NCI-H1105 treated with DMSO at 0.1 percent for 48 hours (cell line): Measurements from ENCODE around the gene OXER1.
"Not testable (repeated sequence)": the region's sequence is repeated elsewhere in the genome, so short reads cannot be mapped to it uniquely, and the experiment has no call there.

ENCODE experiments used
- DNase-seq: peaks from one replicate; lab custom pipeline; 2025; lab: John Stamatoyannopoulos, UW

Gene OXER1

DNA sequence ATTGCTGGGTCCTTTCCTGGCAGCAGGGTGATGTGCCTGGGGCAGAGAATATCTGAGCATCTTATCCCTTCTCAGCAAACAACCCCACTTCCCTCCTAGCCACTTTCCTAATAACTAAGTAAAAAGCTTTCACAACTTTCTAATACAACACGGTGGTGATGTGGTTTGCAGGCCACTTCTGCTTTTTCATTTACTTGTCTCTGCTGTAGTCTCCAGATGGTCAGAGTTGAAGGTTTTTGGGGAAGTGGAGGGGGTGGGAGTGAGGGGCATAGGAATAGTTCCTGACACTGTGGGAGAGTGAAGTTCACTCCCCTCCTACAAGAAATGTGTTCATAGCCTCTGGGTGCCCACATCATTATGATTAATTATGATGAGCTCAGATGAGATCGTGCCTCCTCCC is 11.6 kb downstream of the OXER1 start:
- no peak for DNase-seq

DNA sequence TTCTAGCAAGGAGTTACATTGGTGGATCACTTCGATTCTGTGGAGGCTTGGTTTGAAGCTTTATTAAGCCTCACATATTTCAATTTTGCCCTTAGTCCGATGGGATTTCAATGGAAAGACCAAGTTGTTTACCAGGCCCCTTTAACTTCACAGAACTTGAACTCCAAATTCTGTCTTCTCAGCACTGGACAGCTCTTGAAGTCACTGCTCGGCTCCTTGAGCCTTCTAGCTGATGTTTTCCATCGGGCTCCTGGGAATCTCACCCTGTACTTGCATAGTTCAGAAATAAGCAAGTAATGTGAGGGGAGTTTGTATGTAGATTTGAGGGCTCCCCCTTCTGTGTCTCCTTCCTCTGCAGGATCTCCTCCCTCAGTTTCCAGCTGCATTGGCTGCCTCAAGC is 15.1 kb downstream of the OXER1 start:
- no peak for DNase-seq

DNA sequence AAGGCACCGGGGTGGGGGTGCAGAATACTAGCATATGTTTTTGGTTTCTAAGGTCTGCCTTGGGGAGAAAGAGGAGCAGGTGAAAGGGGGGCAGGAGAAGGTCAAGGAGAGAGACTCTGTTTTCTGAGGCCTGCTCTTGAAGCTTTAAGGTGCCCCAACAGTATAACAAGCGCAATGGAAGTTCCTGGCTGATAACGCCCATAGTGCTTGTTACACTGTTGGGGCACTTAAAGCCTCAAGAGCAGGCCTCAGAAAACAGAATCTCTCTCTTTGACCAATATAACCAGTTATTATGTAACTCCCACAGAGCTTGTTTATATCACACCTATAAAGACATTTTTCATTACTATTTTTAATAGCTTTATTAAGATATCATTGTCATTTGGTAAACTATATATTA is 16.5 kb downstream of the OXER1 start:
- no peak for DNase-seq

DNA sequence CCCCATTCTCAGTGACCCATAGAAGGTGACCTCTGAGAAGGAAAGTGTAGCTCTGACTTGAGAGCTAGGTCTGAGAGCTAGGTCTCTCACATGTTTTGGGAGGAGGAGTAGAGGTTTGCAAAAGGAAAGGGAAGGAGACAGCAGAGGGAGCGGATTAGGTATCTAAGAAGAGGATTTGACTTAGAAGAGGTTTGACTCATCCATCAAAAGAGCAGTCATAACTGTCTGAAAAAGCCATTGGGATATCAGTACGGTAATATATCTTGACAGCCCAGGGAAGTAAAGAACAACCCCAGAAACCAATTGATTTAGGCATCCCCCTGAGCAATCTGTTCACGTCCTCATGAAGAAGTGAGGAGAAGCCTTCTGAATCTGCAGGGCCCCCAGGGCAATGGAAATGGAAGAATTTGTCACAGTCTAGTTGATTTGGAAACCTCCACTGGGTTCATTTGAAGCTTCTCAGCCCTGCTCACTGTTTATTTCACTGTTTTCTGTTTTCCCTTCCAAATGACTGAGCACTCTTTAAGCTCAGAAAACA is 19.3 kb downstream of the OXER1 start:
- no peak for DNase-seq

DNA sequence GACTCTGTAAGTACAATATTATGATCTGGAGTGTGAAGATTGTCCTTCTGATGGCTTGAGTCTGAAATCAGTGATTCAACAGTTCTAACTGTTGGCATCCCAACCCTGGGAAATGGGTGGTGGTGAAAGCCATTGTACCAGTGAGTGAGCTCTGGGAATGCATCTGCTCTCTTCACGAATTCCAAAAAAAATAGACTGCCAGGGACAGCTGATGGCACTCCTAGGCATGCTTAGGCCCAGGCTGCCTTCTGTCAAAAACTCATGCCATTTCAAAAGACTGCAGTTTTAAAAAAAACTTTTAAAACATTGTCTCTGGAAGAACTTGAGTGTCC is 20.3 kb downstream of the OXER1 start:
- no peak for DNase-seq

DNA sequence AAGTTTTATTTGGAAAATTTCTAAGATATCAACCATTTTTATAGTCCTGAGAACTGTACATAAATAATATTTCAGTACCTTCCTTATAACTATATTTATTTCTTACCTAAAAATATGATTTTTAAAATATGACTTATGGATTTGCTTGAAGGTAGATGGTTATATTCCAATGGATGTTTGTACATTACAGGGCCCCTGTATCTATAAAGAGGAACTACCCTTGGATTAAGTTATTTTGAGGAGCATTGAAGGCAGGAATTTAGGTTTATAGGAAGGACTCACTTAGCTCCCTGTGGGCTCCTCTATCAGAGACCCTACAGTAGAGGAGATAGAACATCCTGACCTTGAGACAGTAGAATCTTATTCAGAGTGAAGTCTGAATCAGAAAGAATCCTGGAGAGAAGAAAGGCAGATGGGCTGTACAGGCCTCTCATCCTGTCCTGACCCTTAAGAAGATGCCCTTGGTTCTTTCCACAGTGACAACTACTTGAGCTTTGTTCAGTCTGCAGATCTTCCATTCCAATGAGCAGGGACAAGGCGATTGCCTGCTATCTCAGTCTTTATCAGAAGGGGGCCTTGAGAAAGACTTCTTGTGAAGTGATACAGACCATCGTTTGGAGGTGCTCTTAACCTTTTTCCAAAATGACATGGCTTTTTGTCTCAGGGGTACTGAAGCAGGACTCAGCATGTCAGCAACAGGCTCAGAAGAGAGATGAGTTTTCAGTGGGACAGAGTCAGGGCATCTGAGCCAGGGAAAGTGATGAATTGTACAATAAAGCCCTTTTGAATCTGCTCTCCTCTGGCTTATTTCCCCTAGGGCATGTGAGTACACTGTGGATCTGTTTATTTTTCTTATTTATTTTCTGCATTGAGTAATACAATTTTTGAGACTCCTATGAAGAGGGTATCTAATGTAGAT is 20.9 kb downstream of the OXER1 start:
- no peak for DNase-seq

DNA sequence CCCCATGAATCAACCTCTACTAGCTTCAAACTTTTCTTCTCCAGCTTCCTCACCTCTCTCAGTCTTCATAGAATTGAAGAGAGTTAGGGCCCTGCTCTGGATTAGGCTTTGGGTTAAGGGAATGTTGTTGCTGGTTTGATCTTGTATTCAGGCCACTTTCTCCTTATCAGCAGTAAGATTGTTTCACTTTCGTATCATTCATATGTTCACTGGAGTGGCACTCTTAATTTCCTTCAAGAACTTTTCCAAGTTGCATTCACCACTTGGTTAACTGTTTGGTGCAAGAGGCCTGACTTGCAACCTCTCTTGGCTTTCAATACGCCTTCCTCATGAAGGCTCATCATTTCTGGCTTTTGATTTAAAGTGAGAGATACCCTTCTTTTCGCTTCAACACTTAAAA is 22.8 kb downstream of the OXER1 start:
- DNase-seq, result no peak

DNA sequence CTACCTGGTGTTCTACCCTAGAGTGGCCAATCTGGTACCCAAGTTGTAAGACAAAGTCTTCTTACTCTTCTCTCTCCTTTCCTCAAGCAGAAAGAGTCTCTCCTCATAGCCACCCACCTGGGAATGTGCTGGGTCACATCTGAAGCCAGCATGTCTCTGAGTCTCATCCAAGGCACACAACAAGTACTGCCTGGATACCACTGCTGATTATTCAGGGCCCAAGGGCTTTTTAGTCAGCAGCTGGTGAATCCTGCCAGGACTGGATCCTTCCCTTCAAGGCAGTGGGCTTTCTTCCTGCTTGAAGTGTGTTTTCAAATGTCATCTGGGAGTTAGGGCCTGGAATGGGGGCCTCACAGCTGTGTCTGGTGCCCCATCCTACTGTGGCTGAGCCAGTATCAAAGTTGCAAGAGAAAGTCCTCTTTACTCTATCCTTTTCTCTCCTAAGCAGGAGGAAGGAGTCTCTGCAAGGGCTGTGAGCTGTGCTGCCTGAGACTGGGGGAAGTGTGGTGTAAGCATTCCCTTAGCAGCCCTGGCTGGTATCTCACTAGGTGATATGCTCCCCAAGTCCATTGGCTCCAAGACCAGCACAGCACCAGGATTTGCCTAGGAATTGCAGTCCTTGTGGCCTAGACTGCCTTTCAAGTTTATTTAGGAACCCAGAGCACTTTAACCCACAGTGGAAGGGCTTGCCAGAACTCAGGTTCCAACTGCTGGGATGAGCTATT is 27.2 kb downstream of the OXER1 start:
- no peak for DNase-seq

DNA sequence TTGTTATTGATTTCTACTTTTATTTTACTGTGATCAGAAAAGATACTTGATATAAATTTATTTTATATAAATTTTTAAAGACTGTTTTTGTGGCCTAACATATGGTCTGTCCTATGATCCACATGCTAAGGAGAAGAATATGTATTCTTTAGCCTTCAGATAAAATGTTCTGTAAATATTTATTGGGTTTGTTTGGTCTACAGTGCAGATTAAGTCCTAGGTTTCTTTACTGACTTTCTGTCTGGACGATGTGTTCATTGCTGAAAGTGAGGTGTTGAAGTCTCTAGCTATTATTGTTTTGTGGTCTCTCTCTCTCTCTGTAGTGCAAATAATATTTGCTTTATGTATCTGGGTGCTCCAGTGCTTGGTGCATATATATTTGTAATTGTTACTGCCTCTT is 30.1 kb downstream of the OXER1 start:
- no peak for DNase-seq

DNA sequence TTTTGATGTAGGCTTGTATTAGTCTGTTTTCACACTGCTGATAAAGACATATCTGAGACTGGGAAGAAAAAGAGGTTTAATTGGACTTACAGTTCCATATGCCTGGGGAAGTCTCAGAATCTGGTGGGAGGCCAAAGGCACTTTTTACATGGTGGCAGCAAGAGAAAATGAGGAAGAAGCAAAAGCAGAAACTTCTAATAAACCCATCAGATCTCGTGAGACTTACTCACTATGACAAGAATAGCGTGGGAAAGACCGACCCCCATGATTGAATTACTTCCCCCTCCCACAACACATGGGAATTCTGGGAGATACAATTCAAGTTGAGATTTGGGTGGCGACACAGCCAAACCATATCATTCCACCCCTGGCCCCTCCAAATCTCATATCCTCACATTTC is 32.6 kb downstream of the OXER1 start:
- not testable (repeated sequence) for DNase-seq

DNA sequence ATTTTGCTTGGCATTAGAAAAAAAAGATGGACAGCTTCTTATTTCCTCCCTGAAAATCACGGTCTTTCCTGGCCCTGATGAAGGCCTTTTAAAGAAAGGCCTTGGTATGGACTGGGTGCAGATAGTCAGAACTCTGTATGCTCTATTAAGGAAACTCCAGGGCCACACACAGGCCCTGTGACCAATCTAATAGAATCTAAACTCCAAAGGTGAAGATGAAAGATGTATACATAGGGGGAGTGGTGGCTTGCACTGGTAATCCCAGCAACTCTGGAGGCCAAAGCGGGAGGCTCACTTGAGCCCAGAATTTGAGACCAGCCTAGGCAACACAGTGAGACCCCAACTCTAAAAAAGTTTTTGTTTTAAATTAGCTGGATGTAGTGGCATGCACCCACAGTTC is 37.3 kb downstream of the OXER1 start:
- no peak for DNase-seq

DNA sequence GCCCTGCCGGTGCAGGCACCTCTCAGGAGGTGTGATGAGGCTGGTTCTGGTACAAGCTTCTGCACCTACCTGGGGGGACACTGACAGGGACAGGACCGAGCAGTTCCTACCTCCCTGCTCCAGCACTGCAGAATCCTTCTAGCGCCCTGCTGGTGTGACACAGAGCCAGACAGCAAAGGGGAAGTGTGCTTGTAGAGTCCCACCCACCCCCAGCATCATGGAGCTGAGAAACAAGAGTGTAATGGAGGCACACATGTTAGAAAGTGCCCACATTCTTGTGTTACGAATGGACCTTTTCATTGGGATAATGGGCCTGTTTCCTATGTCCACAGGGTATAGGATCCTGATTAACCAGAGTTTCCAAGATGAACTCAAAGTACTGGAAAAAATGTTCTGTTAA is 38.3 kb downstream of the OXER1 start:
- DNase-seq, result no peak

DNA sequence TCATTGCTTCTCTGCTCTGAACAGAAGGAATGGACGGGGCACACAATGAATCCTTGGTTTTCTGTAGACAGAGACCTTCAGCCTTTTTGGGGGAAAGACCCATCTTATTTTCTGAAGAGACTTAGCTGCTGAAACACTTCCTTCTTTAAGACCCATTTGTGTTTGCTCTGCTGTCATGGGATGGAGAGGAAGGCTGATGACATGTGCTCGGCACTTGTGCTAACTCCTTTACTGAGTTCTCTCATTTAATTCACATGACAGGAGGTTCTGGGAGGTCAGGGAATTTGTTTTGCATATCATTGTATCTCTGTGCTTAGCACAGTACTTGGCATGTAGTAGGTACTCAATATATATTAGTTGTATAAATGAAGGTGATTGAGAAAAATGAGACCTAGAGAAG is 39.0 kb downstream of the OXER1 start:
- no peak for DNase-seq

DNA sequence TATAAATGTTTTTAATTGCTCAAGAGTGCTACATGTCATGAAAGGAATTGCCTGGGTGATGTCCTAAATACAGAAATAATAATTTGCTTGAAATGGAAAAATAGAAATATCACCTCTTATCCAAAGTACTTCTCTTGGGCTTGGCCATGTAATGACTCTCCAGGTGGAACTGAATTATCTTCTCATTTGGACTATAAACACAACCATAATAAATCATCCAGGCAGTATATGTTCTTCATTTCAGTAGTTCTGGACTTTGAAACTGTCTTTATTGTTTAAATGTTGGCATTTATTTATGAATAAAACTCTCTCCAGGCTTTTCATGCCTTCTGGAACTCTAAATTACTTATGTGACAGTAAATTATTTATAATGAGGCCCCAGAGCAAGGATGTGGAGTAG is 40.5 kb downstream of the OXER1 start:
- no peak for DNase-seq

DNA sequence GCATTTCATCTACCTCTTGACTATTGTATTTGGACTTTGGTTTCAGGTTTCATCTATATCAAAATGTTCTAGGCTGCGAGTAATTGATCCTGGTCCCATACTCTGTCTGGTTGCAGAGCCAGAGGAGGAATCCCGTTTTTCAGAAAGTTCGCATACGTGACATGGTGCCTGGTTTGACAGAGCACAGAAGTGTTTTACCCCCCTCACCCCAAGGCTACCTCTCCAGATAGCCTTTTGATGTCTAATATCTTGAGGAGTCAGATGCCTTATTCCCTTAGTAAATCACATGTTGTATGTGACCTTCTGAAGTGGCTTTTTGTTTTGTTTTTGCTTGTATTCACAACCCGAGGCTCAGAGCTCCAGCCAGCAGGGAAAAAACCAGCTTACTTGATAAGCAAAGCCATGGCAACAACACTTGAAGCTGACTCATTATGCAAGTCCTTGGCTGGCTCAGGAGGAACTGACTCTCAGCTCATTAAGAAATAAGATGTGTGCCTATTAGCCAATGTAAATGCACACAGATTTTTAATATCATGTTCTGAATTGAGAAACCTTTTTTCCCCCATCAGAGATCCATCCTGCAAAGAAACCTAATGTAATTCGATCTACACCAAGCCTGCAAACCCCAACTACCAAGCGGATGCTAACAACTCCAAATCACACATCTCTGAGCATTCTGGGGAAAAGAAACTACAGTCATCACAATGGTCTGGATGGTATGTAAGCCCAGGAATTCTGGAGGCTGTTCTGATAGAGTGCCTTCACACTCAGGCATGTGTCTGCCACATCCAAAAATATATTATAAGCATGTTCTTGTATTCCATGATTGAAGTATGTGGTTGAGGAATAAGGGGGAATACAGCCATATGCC is 41.4 kb downstream of the OXER1 start:
- DNase-seq, result peak; percentile 24

DNA sequence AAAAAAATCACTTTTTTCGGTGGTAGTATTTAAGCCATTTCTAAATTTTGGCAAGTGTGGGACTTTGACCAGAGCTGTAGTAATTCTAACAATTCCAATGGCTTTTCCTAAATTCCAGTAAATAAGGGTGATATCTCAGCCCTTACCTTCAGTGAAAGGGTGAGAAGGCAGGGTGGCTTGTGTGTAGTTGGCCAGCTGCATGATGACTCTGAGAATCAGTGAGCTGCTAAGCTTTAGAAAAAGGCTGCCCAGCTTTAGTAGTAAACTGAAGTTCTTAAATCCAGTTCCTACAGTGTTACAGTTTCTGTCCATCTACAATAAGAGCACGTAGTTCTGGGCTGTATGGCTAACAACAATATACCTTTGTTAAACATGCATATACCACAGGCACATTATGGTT is 42.0 kb downstream of the OXER1 start:
- no peak for DNase-seq

DNA sequence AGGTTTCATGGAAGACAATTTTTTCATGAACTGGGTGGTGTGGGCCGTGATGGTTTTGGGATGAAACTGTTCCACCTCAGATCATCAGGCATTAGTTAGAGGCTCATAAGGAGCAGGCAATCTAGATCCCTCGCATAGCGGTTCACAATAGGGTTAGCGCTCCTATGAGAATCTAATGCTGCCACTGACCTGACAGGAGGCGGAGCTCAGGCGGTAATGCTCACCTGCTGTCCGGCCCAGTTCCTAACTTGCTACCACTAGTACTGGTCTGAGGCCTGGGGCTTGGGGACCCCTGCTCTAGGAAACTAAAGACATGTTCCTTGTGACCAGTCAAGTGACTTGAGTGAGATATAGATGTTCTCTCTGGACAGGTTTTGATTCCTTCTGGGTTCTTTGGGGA is 49.2 kb downstream of the OXER1 start:
- no peak for DNase-seq

DNA sequence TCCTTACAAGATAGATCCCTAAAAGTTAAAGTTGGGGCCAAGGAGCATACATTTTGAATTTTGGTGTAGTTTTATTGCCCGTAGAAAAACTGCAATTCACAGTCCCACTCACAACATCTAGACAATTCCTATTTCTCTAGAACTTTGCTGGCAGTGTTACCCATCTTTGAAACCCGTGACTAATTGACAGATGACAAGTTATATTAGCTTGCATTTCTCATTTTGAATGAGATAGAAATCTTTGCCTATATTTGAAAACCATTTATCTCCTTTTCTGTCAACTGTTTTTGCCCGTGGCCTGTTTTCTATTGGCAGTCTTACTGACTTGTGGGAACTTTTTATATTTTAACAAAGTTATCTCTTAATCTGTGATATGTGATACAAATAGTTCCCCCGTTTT is 50.0 kb downstream of the OXER1 start:
- DNase-seq, result no peak

DNA sequence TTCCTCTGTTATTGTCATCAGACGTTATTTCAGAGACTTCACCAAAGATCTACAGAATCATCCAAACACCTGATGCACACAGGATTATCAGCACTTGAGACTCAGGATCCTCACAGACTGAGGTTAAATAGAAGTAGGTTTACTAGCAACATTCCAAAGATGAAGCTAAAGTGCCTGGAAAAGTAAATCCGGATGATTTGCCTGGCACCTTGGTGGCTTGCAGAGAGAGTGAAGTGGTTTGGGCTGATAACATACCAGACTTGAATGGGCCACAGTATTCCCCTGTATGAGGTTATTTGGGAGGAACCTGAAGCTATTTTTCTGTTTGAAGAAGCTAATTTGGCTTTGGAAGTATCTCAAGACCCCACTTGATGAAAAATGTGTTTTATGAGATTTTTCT is 51.0 kb downstream of the OXER1 start:
- no peak for DNase-seq
